ENCODE measurements around the gene LRP10. TPM values are rescaled to one million over a fixed set of nuclear protein-coding genes. Genes with fewer than 3 reads are reported as not detected.

LRP10 gene
- total RNA-seq, 3 donors from 2014 or later (not counting 1 experiment from before 2014, with no cell fraction given) = 97.8 to 118 (median 102) TPM

DNA sequence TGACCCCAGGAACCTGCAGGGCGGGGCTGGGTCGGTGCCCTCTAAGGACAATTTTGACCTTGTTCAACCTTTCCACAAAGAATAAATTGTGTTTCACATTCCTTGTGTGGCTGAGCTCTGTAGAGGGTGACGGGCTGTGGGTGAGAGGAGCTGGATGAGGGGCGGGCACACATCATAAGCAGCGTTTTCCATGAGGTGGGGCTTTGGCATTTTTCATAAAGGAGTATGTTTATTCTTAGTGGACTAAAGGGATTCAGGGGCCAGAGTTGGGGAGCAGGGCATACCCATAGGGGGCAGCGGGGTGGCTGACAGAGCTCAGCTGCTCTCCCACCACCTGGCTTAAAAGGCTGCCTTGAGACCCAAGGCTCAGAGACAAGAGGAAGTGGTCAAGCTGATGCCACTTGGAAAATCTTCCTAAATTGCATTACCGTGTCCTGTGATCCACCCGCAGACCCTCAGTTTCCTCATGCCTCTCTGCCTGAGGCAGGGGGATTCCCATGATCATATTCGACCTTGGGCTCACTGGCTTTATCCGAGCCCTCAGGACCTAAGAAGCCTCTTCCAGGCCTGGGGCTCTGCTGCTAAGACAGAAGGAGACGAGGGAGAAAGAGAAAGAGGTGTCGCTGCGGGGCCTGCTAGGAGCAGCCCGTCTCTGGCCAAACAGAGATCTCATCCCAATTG is 23.7 kb upstream of the LRP10 start:
- Histone ChIP-seq H3K4me3 (ENCODE audit: low read length) (no peak overlapping the region), H3K36me3 (ENCODE audit: control insufficient read depth, insufficient read depth, low read length) (no peaks in the 10 kb centered on the region), H3K27me3 (ENCODE audit: control insufficient read depth, insufficient read depth, low read length) (peaks cover 3% of the 10 kb centered on the region), H3K4me1 (ENCODE audit: control insufficient read depth, insufficient read depth, low read length) (peaks cover 12% of the 10 kb centered on the region), H3K27ac (ENCODE audit: low read length) (no peak overlapping the region), H3K9me3 (ENCODE audit: control insufficient read depth, insufficient read depth, low read length) (no peaks in the 10 kb centered on the region)
- TF ChIP-seq, protein P1, sequence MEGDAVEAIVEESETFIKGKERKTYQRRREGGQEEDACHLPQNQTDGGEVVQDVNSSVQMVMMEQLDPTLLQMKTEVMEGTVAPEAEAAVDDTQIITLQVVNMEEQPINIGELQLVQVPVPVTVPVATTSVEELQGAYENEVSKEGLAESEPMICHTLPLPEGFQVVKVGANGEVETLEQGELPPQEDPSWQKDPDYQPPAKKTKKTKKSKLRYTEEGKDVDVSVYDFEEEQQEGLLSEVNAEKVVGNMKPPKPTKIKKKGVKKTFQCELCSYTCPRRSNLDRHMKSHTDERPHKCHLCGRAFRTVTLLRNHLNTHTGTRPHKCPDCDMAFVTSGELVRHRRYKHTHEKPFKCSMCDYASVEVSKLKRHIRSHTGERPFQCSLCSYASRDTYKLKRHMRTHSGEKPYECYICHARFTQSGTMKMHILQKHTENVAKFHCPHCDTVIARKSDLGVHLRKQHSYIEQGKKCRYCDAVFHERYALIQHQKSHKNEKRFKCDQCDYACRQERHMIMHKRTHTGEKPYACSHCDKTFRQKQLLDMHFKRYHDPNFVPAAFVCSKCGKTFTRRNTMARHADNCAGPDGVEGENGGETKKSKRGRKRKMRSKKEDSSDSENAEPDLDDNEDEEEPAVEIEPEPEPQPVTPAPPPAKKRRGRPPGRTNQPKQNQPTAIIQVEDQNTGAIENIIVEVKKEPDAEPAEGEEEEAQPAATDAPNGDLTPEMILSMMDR (IDR thresholded peaks at IDR 0.05) = no peak
- DNase-seq (no peak), ATAC-seq (no peak)
- WGBS (ENCODE audit: insufficient coverage) = 52% methylated on average over 13 of the region's 14 CpGs
- no peak overlapping the region for H3K4me3 Mint-ChIP-seq
- intact Hi-C loops (cut with micrococcal nuclease) = no loop called here
- H3K27ac Mint-ChIP-seq = no peak overlapping the region
- H3K36me3 Mint-ChIP-seq = no peaks in the 10 kb centered on the region
- peaks cover 0 to 5% of the 10 kb centered on the region in 2 donors for H3K4me1 Mint-ChIP-seq
- peaks cover 11 to 32% of the 10 kb centered on the region in 2 donors for H3K27me3 Mint-ChIP-seq (ENCODE audit: low read depth in 2 of 2)
- H3K9me3 Mint-ChIP-seq = no peaks in the 10 kb centered on the region

DNA sequence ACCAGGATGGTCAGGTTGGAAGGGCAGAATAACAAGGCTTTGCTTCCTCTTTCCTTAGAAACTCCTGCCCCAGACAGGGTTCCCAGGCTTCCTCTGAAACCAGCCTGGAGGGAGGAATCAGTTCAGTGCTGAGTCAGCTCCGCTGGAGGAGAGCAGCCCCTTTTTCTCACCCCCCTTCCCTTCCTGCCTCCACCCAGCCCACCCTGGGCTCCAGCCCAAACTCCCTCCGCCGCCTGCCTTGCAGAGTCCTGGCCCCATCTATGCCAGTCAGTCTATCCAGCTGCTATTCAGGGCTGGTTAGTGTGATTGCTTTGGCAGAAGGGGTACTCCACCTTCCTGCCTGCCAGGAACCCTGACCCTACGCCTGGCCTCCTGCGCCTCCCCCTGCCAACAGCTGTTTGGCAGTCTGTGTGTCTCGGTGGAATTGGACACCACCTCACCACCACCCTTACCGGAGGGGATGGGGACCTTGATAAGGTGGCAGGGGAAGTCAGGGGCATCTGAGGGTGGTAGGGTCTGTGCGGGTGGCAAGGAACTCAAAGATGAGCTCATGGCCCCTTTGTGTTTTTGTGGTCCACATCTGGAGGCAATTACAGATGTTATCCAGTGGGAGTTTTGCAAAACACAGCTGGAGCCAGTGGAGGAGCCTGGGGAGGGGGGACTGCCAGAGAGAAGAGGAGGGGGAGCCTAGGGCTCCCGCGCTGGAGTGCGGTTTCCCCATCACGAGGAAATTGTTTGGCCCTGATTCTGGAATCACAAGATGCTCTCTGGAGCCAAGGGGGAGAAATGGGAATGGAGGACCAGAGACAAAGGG is 23.0 kb upstream of the LRP10 start:
- no peaks in the 10 kb centered on the region for H3K36me3 ChIP-seq (ENCODE audit: control insufficient read depth, insufficient read depth, low read length)
- no peaks in the 10 kb centered on the region for H3K36me3 Mint-ChIP-seq
- H3K27ac Mint-ChIP-seq = no peak overlapping the region
- H3K4me1 Mint-ChIP-seq = peaks cover 0 to 11% of the 10 kb centered on the region in 2 donors
- H3K27me3 Mint-ChIP-seq (ENCODE audit: low read depth in 2 of 2) = peaks cover 11 to 29% of the 10 kb centered on the region in 2 donors
- no peak for ATAC-seq
- H3K9me3 ChIP-seq (ENCODE audit: control insufficient read depth, insufficient read depth, low read length) = no peaks in the 10 kb centered on the region
- peaks cover 4% of the 10 kb centered on the region for H3K27me3 ChIP-seq (ENCODE audit: control insufficient read depth, insufficient read depth, low read length)
- H3K4me1 ChIP-seq (ENCODE audit: control insufficient read depth, insufficient read depth, low read length) = peaks cover 20% of the 10 kb centered on the region
- no peak overlapping the region for H3K4me3 Mint-ChIP-seq
- TF ChIP-seq, protein P1 (IDR thresholded peaks at IDR 0.05) = no peak
- no peak for DNase-seq
- no peak overlapping the region for H3K4me3 ChIP-seq (ENCODE audit: low read length)
- intact Hi-C loops (cut with micrococcal nuclease) = no loop called here
- 21% methylated on average over 9 of the region's 12 CpGs for WGBS (ENCODE audit: insufficient coverage)
- no peaks in the 10 kb centered on the region for H3K9me3 Mint-ChIP-seq
- no peak overlapping the region for H3K27ac ChIP-seq (ENCODE audit: low read length)

DNA sequence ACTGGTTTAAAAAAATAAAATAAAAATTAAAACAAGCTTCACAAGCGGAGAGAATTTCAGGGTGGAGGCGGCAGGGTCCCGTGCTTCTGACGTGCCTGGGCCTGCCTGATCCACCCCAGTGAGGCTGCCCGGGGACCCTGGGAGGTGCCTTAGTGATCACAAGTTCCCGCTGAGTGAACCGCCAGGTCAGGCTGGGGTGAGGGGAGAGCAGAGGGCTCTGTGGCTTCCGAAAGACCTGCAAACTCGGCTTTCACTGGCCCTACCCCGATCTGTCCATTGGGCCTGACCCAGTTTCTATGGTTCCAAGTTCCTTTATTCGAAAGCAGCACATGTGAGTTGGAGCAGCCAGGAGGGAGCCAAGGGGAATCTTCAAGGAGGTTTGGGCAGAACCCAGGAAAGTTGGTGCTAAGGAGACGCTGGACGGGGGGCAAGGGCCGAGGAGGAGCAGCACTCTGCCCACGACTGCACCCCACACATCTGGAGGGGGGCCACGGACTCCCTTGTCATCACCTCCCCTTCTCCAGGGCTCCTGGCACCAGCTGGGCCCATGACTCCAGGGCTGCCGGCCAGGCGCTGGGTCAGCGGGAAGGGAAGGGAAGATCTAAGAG is 22.2 kb upstream of the LRP10 start:
- Mint-ChIP-seq H3K36me3 (no peaks in the 10 kb centered on the region), H3K4me3 (no peak overlapping the region), H3K27me3 (ENCODE audit: low read depth in 2 of 2) (peaks cover 11 to 28% of the 10 kb centered on the region in 2 donors), H3K4me1 (peaks cover 0 to 11% of the 10 kb centered on the region in 2 donors), H3K9me3 (no peaks in the 10 kb centered on the region), H3K27ac (no peak overlapping the region)
- no peaks in the 10 kb centered on the region for H3K9me3 ChIP-seq (ENCODE audit: control insufficient read depth, insufficient read depth, low read length)
- DNase-seq = no peak
- no peak overlapping the region for H3K4me3 ChIP-seq (ENCODE audit: low read length)
- no peak overlapping the region for H3K27ac ChIP-seq (ENCODE audit: low read length)
- peaks cover 22% of the 10 kb centered on the region for H3K4me1 ChIP-seq (ENCODE audit: control insufficient read depth, insufficient read depth, low read length)
- intact Hi-C loops (cut with micrococcal nuclease) = no loop called here
- peaks cover 7% of the 10 kb centered on the region for H3K27me3 ChIP-seq (ENCODE audit: control insufficient read depth, insufficient read depth, low read length)
- H3K36me3 ChIP-seq (ENCODE audit: control insufficient read depth, insufficient read depth, low read length) = no peaks in the 10 kb centered on the region
- TF ChIP-seq, protein P1 (IDR thresholded peaks at IDR 0.05) = no peak
- no peak for ATAC-seq
- 90% methylated on average over 18 of the region's 19 CpGs for WGBS (ENCODE audit: insufficient coverage)
